SK-N-MC (cell line): ENCODE measurements around the gene STXBP5L.
"Not testable (repeated sequence)": the region's sequence is repeated elsewhere in the genome, so short reads cannot be mapped to it uniquely, and the experiment has no call there.

Source experiments
- EZH2 ChIP-seq: fragments of 200-600 bp; sonication (generic); IDR thresholded peaks from one replicate; pipeline ENCODE4 v1.6.1; 2017; ENCODE audit warnings: antibody characterized with exemption
- FOXP2 ChIP-seq: optimal IDR thresholded peaks from 2 replicates; pipeline ENCODE3; 2011; ENCODE audit warnings: mild to moderate bottlenecking, moderate library complexity; ENCODE audit not compliant: insufficient read depth; ENCODE audit errors: extremely low read length, control extremely low read depth
- POLR2AphosphoS5 ChIP-seq: IDR thresholded peaks from 2 replicates; pipeline ENCODE4 v1.6.1; 2012; ENCODE audit warnings: mild to moderate bottlenecking, low read depth, low read length, borderline replicate concordance

- TF ChIP-seq EZH2, POLR2AphosphoS5, FOXP2: not testable (repeated sequence)
These were observed 322.2 kb downstream of the STXBP5L start for GRCh38 chr3:121230194-121230593.
